GM12878 (cell line): Measurements from ENCODE around the gene PROP1. TPM values are rescaled to one million over a fixed set of nuclear protein-coding genes. Genes with fewer than 3 reads are reported as not detected.

Source experiments
- ATAC-seq: fragments of 200-7000 bp; cut with Tn5 transposase; 3 replicates; pipeline ENCODE4 v1.9.1; 2020; ENCODE audit warnings: mild to moderate bottlenecking, moderate library complexity
- BruUV-seq: library from RNA; stranded (reverse); fragments of 400-500 nt; replicated peaks from 2 replicates; lab custom pipeline; 2021; lab: Mats Ljungman, UMichigan
- CTCF ChIA-PET: fragments of 300-600 bp; sonication (Branson Sonifier 250); formaldehyde crosslinking; extraction: SDS; loops from one replicate; lab custom pipeline; 2021; ENCODE audit warnings: inconsistent platforms; lab: Yijun Ruan, JAX
- POLR2A ChIA-PET: fragments of 350-600 bp; formaldehyde crosslinking; extraction: SDS; loops from one replicate; lab custom pipeline; 2021; ENCODE audit warnings: inconsistent platforms; lab: Charles Lee
- RAD21 ChIA-PET: fragments of 300-600 bp; sonication (Branson Sonifier 250); formaldehyde crosslinking; loops from one replicate; lab custom pipeline; 2023; ENCODE audit warnings: antibody characterized with exemption; ENCODE audit not compliant: unreplicated experiment; lab: Charles Lee
- SMC1A ChIA-PET: fragments of 300-600 bp; sonication (Branson Sonifier 250); formaldehyde crosslinking; loops from one replicate; lab custom pipeline; 2023; ENCODE audit not compliant: unreplicated experiment, uncharacterized antibody; lab: Charles Lee
- DNase-seq: peaks from one replicate; pipeline ENCODE4 v3.0.0-alpha.2; 2011; ENCODE audit warnings: low read depth, low spot score
- FAIRE-seq: peaks from 3 replicates; lab custom pipeline; 2011; peaks lifted over from hg19 to GRCh38; lab: Jason Lieb, UNC
- H2AFZ ChIP-seq: 2 replicates; pipeline ENCODE4 v1.6.0; 2011; ENCODE audit warnings: low read depth, low read length, control low read depth; ENCODE audit not compliant: control insufficient read depth
- H3K27ac ChIP-seq: 2 replicates; pipeline ENCODE4 v1.5.1; 2011; ENCODE audit warnings: control low read depth; ENCODE audit not compliant: control insufficient read depth, insufficient read depth
- H3K27me3 ChIP-seq, 2 experiments: replicated peaks in 1 of 2; 2 replicates each; pipeline versions ENCODE4 v1.6.0 to v1.6.1; 2011; ENCODE audit warnings: low read length in 1 of 2; ENCODE audit not compliant: control insufficient read depth in 2 of 2, insufficient read depth in 2 of 2
- H3K36me3 ChIP-seq, 2 experiments: 2 replicates each; pipeline ENCODE4 v1.5.1; 2011; ENCODE audit warnings: low read length in 1 of 2; ENCODE audit not compliant: control insufficient read depth in 2 of 2, insufficient read depth in 2 of 2
- H3K4me1 ChIP-seq: 2 replicates; pipeline ENCODE4 v1.6.1; 2011; ENCODE audit warnings: mild to moderate bottlenecking, low read length, moderate library complexity, mixed read lengths; ENCODE audit not compliant: control insufficient read depth, insufficient read depth
- H3K4me2 ChIP-seq: 2 replicates; pipeline ENCODE4 v1.6.0; 2011; ENCODE audit warnings: control low read depth; ENCODE audit not compliant: control insufficient read depth, insufficient read depth
- H3K4me3 ChIP-seq: fragments of 200-600 bp; sonication (generic); 2 replicates; pipeline ENCODE4 v1.5.1; 2016
- H3K79me2 ChIP-seq: 2 replicates; pipeline ENCODE4 v1.6.0; 2011; ENCODE audit warnings: low read length; ENCODE audit not compliant: control insufficient read depth, insufficient read depth
- H3K9ac ChIP-seq: 2 replicates; pipeline ENCODE4 v1.8.0; 2011; ENCODE audit warnings: low read length, control low read depth, mixed read lengths; ENCODE audit not compliant: control insufficient read depth, insufficient read depth
- H3K9me3 ChIP-seq: replicated peaks from 3 replicates; pipeline ENCODE4 v1.5.1; 2011; ENCODE audit warnings: mild to moderate bottlenecking, low read length; ENCODE audit not compliant: control insufficient read depth, insufficient read depth
- H4K20me1 ChIP-seq: 2 replicates; pipeline ENCODE4 v1.6.0; 2011; ENCODE audit not compliant: control insufficient read depth, insufficient read depth
- BHLHE40 ChIP-seq, 2 experiments: fragments of 450-650 bp in 1 of 2; IDR thresholded peaks; 2 replicates each; pipeline ENCODE4 v1.6.1; 2011 to 2017; ENCODE audit warnings: low read depth in 2 of 2, borderline replicate concordance in 1 of 2, improper control_type of control experiment in 1 of 2, low read length in 1 of 2, mild to moderate bottlenecking in 1 of 2
- EGR1 ChIP-seq, 2 experiments: IDR thresholded peaks; 1 replicate in 1 of 2; 2 replicates in 1 of 2; pipeline ENCODE4 v1.6.1; 2011 to 2012; ENCODE audit warnings: low read depth in 2 of 2, low read length in 2 of 2, borderline replicate concordance in 1 of 2, mild to moderate bottlenecking in 1 of 2, moderate library complexity in 1 of 2
- FOXM1 ChIP-seq: IDR thresholded peaks from 2 replicates; pipeline ENCODE4 v1.6.1; 2012; ENCODE audit warnings: low read depth, mild to moderate bottlenecking, inconsistent platforms, low read length, moderate library complexity
- MEF2A ChIP-seq: IDR thresholded peaks from 2 replicates; pipeline ENCODE4 v1.6.1; 2011; ENCODE audit warnings: low read depth, mild to moderate bottlenecking, low read length, moderate library complexity; ENCODE audit not compliant: insufficient read depth
- RAD21 ChIP-seq: IDR thresholded peaks from 2 replicates; pipeline ENCODE4 v1.6.1; 2011; ENCODE audit warnings: mild to moderate bottlenecking, low read depth, low read length, moderate library complexity; ENCODE audit not compliant: insufficient read depth
- SIX5 ChIP-seq: IDR thresholded peaks from 2 replicates; pipeline ENCODE4 v1.6.1; 2011; ENCODE audit warnings: mild to moderate bottlenecking, low read depth, low read length, moderate library complexity; ENCODE audit not compliant: severe bottlenecking
- SMARCA5 ChIP-seq: fragments of 450-650 bp; IDR thresholded peaks from 2 replicates; pipeline ENCODE4 v1.6.1; 2017; ENCODE audit warnings: mild to moderate bottlenecking
- WRNIP1 ChIP-seq: IDR thresholded peaks from 2 replicates; pipeline ENCODE4 v1.6.1; 2011; ENCODE audit warnings: low read depth, low read length, improper control_type of control experiment, borderline replicate concordance
- YY1 ChIP-seq: IDR thresholded peaks from 2 replicates; pipeline ENCODE4 v1.6.1; 2011; ENCODE audit warnings: low read depth, mild to moderate bottlenecking, low read length
- WGBS: methylation state at CpG from one replicate; pipeline ENCODE4 v1.1.6; 2016; ENCODE audit warnings: low lambda C conversion rate; ENCODE audit not compliant: insufficient replicate concordance, insufficient coverage; ENCODE audit errors: missing lambda C conversion rate; 5-methylcytosine and 5-hydroxymethylcytosine counted together
- in situ Hi-C: fragments of 300-500 bp; cut with MboI; formaldehyde crosslinking; loops from 9 replicates; pipeline ENCODE4 v1.14.3; 2018; ENCODE audit warnings: mixed read lengths
- intact Hi-C: fragments of 100-400 bp; cut with micrococcal nuclease; formaldehyde crosslinking; loops from one replicate; pipeline ENCODE4 v1.14.2; 2022; ENCODE audit not compliant: unreplicated experiment
- polyA plus RNA-seq, 11 experiments: library from polyadenylated mRNA; depleted of rRNA in 4 of 11; unstranded in 6 of 11; stranded (reverse) in 5 of 11; fragments of >200 nt; fragmentation: Nextera tagmentation in 4 of 11; fragmentation: Illumina TruSeq in 1 of 11; extraction: Ambion mirVana in 4 of 11; extraction: Trizol in 1 of 11; gene quantifications; 1 replicate in 1 of 11; 2 replicates in 10 of 11; pipeline versions ENCODE4 v1.2.1 to v1.2.3, GENCODE V29; 2011 to 2016; ENCODE audit warnings: inconsistent platforms in 2 of 11, missing spikeins in 2 of 11, low read depth in 1 of 11
- total RNA-seq, 4 experiments: library from RNA; depleted of rRNA in 3 of 4; stranded (reverse); fragments of >200 nt in 3 of 4; fragmentation: Illumina TruSeq in 1 of 4; extraction: Trizol in 1 of 4; gene quantifications; 2 replicates each; pipeline versions ENCODE4 v1.2.1 to v1.2.3, GENCODE V29; 2013 to 2021
- TF ChIP-seq, protein P1 (sequence below): IDR thresholded peaks from 2 replicates; pipeline ENCODE4 v1.6.1; 2011; ENCODE audit warnings: borderline replicate concordance, low read depth, mild to moderate bottlenecking, moderate library complexity, mixed read lengths, low read length; ENCODE audit not compliant: insufficient read depth; ENCODE audit errors: extremely low read length
- TF ChIP-seq, protein P2 (sequence below): IDR thresholded peaks from 2 replicates; pipeline ENCODE4 v1.6.1; 2012; ENCODE audit warnings: low read depth, low read length, improper control_type of control experiment
- TF ChIP-seq, protein P3 (sequence below): fragments of 450-650 bp; IDR thresholded peaks from 2 replicates; pipeline ENCODE4 v1.6.1; 2014; ENCODE audit warnings: mild to moderate bottlenecking
- TF ChIP-seq, protein P4 (sequence below): fragments of 450-650 bp; IDR thresholded peaks from 2 replicates; pipeline ENCODE4 v1.6.1; 2016; ENCODE audit warnings: mild to moderate bottlenecking
- TF ChIP-seq, protein P5 (sequence below): fragments of 450-650 bp; IDR thresholded peaks from 2 replicates; pipeline ENCODE4 v1.6.1; 2017; ENCODE audit warnings: mild to moderate bottlenecking

PROP1 gene
- total and polyA plus RNA-seq, 10 of the 15 experiments (the other 5 are each of a cell fraction or from before 2014, with no cell fraction given): not detected

DNA sequence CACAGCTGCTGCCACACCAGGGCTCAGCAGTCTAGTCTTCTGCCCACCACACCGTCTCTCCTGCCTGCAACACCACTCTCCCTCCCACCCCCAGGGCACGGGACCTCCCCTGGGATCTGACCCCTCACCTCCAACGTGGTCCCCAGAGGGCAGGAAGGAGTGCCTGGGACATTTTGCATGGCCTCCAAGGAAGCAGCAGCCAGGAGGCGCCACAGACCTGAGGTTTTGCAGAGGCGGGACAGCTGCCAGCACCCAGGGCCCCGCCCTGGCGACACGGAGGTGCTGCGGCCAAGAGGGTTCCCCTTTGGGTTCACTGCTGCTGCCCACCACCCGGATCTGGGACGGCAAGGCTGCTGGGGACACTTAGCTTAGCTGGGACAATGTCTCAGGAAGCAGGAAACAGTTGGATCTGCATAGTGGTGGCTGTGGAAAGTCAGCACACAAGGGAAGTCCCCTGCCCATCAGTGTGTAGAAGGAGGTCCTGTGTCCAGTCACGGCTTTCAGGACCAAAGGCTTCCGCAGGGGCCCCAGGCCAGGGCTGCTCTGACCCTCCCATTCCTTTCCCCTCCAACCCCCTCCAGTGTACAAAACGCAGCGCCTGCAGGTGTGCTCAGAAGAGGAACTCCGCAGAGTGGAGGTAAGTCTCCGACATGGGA, 13.8 kb downstream of the PROP1 start (continued):
- TF ChIP-seq, protein P1, sequence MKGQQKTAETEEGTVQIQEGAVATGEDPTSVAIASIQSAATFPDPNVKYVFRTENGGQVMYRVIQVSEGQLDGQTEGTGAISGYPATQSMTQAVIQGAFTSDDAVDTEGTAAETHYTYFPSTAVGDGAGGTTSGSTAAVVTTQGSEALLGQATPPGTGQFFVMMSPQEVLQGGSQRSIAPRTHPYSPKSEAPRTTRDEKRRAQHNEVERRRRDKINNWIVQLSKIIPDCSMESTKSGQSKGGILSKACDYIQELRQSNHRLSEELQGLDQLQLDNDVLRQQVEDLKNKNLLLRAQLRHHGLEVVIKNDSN: no peak
- TF ChIP-seq SIX5 (no peak), FOXM1 (no peak), WRNIP1 (no peak)

DNA sequence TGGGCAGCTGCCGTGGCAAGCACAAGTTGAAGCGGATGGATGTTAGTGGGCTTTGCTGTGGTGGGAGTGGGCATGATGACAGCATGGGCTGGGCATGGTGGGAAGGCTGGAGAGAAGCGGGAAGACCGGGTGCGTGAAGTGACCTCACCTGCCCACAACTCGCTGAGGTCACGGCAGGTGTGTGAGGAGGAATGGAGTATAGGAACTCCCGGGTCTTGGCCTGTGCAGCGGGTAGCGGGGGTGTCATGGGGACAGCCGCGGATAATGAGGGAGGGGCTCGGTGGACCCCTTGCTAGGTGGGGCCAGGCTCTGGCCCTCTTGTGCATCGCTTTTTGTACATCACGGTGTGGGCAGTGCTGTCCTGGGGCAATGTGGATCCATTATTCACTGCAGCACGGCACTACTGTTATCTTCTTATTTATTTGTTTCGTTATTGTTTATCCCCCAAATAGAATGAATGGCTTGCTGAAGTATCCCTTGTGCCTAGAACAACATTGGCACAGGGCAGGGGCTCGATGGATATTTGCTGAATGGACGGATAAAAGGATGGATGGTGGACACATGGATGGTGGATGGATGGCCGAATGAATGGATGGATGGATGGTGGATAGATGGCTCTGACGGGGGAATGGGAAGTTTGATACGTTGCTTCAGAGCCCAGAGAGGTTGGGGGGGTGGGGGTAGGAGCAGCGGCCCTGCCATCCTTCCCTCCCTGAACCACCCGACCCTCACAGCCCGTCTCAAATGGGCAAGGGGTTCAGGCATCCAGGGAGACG, 14.6 kb downstream of the PROP1 start:
- ATAC-seq (no peak), DNase-seq (no peak), FAIRE-seq (no peak)
- peaks cover 3 to 4% of the 10 kb centered on the region in 2 experiments for H3K27me3 ChIP-seq
- H2AFZ ChIP-seq: no peak overlapping the region
- H3K4me2 ChIP-seq: no peak overlapping the region
- WGBS: 40% methylated on average over 26 of the region's 26 CpGs
- H4K20me1 ChIP-seq: no peaks in the 10 kb centered on the region
- POLR2A ChIA-PET: no interaction called here
- in situ Hi-C loops (no loop called here), intact Hi-C loops (no loop called here)
- H3K9me3 ChIP-seq: no peaks in the 10 kb centered on the region; the same call in 2 of the 3 replicates
- H3K4me3 ChIP-seq: no peak overlapping the region
- no peaks in the 10 kb centered on the region for H3K4me1 ChIP-seq
- RAD21 ChIA-PET: no interaction called here
- CTCF ChIA-PET: no interaction called here
- H3K36me3 ChIP-seq: no peaks in the 10 kb centered on the region
- SMC1A ChIA-PET: no interaction called here
- H3K27ac ChIP-seq: no peak overlapping the region
- no peak overlapping the region for H3K9ac ChIP-seq
- H3K79me2 ChIP-seq: no peaks in the 10 kb centered on the region
- BruUV-seq: no TSS peak
- TF ChIP-seq, protein P2, sequence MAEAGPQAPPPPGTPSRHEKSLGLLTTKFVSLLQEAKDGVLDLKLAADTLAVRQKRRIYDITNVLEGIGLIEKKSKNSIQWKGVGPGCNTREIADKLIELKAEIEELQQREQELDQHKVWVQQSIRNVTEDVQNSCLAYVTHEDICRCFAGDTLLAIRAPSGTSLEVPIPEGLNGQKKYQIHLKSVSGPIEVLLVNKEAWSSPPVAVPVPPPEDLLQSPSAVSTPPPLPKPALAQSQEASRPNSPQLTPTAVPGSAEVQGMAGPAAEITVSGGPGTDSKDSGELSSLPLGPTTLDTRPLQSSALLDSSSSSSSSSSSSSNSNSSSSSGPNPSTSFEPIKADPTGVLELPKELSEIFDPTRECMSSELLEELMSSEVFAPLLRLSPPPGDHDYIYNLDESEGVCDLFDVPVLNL: no peak
- TF ChIP-seq, protein P3, sequence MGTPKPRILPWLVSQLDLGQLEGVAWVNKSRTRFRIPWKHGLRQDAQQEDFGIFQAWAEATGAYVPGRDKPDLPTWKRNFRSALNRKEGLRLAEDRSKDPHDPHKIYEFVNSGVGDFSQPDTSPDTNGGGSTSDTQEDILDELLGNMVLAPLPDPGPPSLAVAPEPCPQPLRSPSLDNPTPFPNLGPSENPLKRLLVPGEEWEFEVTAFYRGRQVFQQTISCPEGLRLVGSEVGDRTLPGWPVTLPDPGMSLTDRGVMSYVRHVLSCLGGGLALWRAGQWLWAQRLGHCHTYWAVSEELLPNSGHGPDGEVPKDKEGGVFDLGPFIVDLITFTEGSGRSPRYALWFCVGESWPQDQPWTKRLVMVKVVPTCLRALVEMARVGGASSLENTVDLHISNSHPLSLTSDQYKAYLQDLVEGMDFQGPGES: no peak
- TF ChIP-seq, protein P4, sequence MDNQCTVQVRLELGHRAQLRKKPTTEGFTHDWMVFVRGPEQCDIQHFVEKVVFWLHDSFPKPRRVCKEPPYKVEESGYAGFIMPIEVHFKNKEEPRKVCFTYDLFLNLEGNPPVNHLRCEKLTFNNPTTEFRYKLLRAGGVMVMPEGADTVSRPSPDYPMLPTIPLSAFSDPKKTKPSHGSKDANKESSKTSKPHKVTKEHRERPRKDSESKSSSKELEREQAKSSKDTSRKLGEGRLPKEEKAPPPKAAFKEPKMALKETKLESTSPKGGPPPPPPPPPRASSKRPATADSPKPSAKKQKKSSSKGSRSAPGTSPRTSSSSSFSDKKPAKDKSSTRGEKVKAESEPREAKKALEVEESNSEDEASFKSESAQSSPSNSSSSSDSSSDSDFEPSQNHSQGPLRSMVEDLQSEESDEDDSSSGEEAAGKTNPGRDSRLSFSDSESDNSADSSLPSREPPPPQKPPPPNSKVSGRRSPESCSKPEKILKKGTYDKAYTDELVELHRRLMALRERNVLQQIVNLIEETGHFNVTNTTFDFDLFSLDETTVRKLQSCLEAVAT: no peak
- TF ChIP-seq YY1: no peak
- no peak for TF ChIP-seq BHLHE40 (IDR thresholded peaks at IDR 0.05; ENCODE audit: borderline replicate concordance in 1 of 2, low read depth in 2 of 2, low read length in 1 of 2)
- TF ChIP-seq EGR1 (IDR thresholded peaks at IDR 0.05; ENCODE audit: borderline replicate concordance in 1 of 2, low read depth in 2 of 2, low read length in 2 of 2): no peak
- TF ChIP-seq SMARCA5: no peak
- no peak for TF ChIP-seq RAD21
- TF ChIP-seq, protein P5, sequence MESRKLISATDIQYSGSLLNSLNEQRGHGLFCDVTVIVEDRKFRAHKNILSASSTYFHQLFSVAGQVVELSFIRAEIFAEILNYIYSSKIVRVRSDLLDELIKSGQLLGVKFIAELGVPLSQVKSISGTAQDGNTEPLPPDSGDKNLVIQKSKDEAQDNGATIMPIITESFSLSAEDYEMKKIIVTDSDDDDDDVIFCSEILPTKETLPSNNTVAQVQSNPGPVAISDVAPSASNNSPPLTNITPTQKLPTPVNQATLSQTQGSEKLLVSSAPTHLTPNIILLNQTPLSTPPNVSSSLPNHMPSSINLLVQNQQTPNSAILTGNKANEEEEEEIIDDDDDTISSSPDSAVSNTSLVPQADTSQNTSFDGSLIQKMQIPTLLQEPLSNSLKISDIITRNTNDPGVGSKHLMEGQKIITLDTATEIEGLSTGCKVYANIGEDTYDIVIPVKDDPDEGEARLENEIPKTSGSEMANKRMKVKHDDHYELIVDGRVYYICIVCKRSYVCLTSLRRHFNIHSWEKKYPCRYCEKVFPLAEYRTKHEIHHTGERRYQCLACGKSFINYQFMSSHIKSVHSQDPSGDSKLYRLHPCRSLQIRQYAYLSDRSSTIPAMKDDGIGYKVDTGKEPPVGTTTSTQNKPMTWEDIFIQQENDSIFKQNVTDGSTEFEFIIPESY: no peak
- TF ChIP-seq MEF2A: no peak
